Adrenal gland (tissue), 12 donors: ENCODE results near the gene IHH. TPM values are rescaled to one million over a fixed set of nuclear protein-coding genes. Genes with fewer than 3 reads are reported as not detected.

Source experiments
- DNase-seq, 7 donors: peaks; one replicate each; pipeline ENCODE4 v3.0.0-alpha.2; 2019 to 2020
- H3K27ac ChIP-seq, 5 donors: fragments of 200-600 bp; sonication (generic) in 4 of 5; 1 replicate in 3 of 5; 2 replicates in 2 of 5; pipeline versions ENCODE4 v1.5.1 to v1.8.0; 2016 to 2020; ENCODE audit warnings: mild to moderate bottlenecking in 1 of 5
- H3K27me3 ChIP-seq: fragments of 200-600 bp; 2 replicates; pipeline ENCODE4 v1.8.0; 2021
- H3K36me3 ChIP-seq, 2 donors: fragments of 200-600 bp; replicated peaks in 1 of 2; 1 replicate in 1 of 2; 2 replicates in 1 of 2; pipeline versions ENCODE4 v1.5.1 to v1.8.0; 2018 to 2022
- H3K4me1 ChIP-seq, 2 donors: fragments of 200-600 bp; replicated peaks in 1 of 2; 1 replicate in 1 of 2; 2 replicates in 1 of 2; pipeline versions ENCODE4 v1.5.1 to v1.8.0; 2018 to 2021
- H3K4me3 ChIP-seq, 4 donors: fragments of 200-600 bp; sonication (generic) in 3 of 4; one replicate each; pipeline ENCODE4 v1.5.1; 2016 to 2018
- H3K9me3 ChIP-seq, 3 donors: fragments of 200-600 bp; sonication (generic) in 1 of 3; replicated peaks in 1 of 3; 1 replicate in 2 of 3; 2 replicates in 1 of 3; pipeline versions ENCODE4 v1.5.1 to v1.8.0; 2016 to 2021
- POLR2A ChIP-seq, 2 donors: fragments of 450-650 bp; IDR thresholded peaks; one replicate each; pipeline ENCODE4 v1.6.1; 2017; ENCODE audit warnings: antibody characterized with exemption in 2 of 2, mild to moderate bottlenecking in 2 of 2, moderate library complexity in 1 of 2
- WGBS, 4 donors: extraction: QIAGEN DNeasy Blood & Tissue Kit in 2 of 4; methylation state at CpG; one replicate each; pipeline versions ENCODE4 v1.1.5 to v1.1.7; 2013 to 2017; 5-methylcytosine and 5-hydroxymethylcytosine counted together
- intact Hi-C, 2 donors: fragments of 100-400 bp; cut with DNase I; formaldehyde crosslinking; loops; one replicate each; pipeline versions ENCODE4 v1.14.1 to v1.15.0; 2022 to 2023
- polyA plus RNA-seq, 3 donors: library from polyadenylated mRNA; stranded (reverse); fragments of 200-250 nt in 2 of 3; fragments of 350-450 nt in 1 of 3; fragmentation: Illumina TruSeq in 1 of 3; extraction: RNeasy Lipid Tissue Mini Kit (QIAGEN cat#74804) in 1 of 3; gene quantifications; one replicate each; pipeline ENCODE4 v1.2.3, GENCODE V29; 2013 to 2014
- total RNA-seq, 9 donors: library from RNA; depleted of rRNA in 4 of 9; stranded (reverse); fragments of >200 nt in 4 of 9; fragments of 120-200 nt in 1 of 9; fragmentation: NEBNext Ultra II Directional in 1 of 9; extraction: Animal tissue kit (Norgen Biotek cat#: 25700) in 1 of 9; gene quantifications; one replicate each; pipeline versions ENCODE4 v1.1.0 to v1.2.4, GENCODE V29; 2013 to 2023
- TF ChIP-seq, protein P1 (sequence below), 6 experiments: fragments of 450-650 bp in 4 of 6; fragments of 200-600 bp in 2 of 6; sonication (generic) in 1 of 6; IDR thresholded peaks; 1 replicate in 5 of 6; 2 replicates in 1 of 6; pipeline versions ENCODE4 v1.5.1 to v1.8.0; 2016 to 2021; ENCODE audit warnings: antibody characterized with exemption in 6 of 6, mild to moderate bottlenecking in 2 of 6, moderate library complexity in 1 of 6
- donor health status: healthy with polysubstance abuse.
- donor health status: Bipolar disorder and iron deficiency.
- donor health status: DM: yes; HTN: yes; CAD: no.
- donor health status: DM: no; HTN: no; CAD: no.
- donor health status: DM: no; HTN: no; CAD: no.
- donor health status: DM: yes; HTN: yes; CAD: no.

IHH gene
- total and polyA plus RNA-seq, 12 donors: 0.11 to 0.17 TPM; not detected in 10

- intact Hi-C loops: no loop called here
- no peaks in the 10 kb centered on the region for H3K4me1 ChIP-seq
- H3K4me3 ChIP-seq: no peak overlapping the region
- no peak for DNase-seq
- no peaks in the 10 kb centered on the region for H3K27me3 ChIP-seq
- H3K9me3 ChIP-seq: no peaks in the 10 kb centered on the region
- no peak overlapping the region for H3K27ac ChIP-seq
- H3K36me3 ChIP-seq: peaks cover 0 to 10% of the 10 kb centered on the region in 2 donors
- TF ChIP-seq, protein P1, sequence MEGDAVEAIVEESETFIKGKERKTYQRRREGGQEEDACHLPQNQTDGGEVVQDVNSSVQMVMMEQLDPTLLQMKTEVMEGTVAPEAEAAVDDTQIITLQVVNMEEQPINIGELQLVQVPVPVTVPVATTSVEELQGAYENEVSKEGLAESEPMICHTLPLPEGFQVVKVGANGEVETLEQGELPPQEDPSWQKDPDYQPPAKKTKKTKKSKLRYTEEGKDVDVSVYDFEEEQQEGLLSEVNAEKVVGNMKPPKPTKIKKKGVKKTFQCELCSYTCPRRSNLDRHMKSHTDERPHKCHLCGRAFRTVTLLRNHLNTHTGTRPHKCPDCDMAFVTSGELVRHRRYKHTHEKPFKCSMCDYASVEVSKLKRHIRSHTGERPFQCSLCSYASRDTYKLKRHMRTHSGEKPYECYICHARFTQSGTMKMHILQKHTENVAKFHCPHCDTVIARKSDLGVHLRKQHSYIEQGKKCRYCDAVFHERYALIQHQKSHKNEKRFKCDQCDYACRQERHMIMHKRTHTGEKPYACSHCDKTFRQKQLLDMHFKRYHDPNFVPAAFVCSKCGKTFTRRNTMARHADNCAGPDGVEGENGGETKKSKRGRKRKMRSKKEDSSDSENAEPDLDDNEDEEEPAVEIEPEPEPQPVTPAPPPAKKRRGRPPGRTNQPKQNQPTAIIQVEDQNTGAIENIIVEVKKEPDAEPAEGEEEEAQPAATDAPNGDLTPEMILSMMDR (IDR thresholded peaks at IDR 0.05): no peak
- no peak for TF ChIP-seq POLR2A (IDR thresholded peaks at IDR 0.05)
- 87 to 94% (median 92%) methylated on average over 7 of the region's 7 CpGs for WGBS, 4 donors
Measured at GRCh38 chr2:219081096-219081495, 20.4 kb upstream of the IHH start.

DNA sequence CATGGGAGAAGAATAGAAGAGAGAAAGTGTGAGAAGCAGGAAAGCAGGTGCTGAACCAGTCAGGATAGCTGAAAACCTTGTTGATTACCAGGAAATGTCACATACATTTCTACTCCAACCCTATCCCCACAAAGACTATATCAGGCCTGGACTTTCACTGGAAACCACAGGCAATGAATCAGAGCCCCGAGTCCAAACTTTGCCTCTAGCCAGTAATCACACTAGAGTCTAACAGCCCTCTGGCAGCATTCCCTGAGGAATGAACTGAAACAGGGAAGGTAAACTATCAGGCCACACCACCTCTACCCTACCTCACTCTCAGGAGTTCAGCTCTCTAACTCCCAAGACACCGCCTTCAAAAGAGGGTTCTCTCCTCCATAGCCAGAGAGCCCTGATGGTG is 18.7 kb upstream of the IHH start:
- H3K27me3 ChIP-seq: no peaks in the 10 kb centered on the region
- intact Hi-C loops: loop anchor here in 1 of 2 donors (5.0 kb wide), 2 partner anchors 38 to 78 kb away; no protein-coding TSS in a partner anchor
- peaks cover 0 to 21% of the 10 kb centered on the region in 2 donors for H3K36me3 ChIP-seq
- TF ChIP-seq, protein P1 (IDR thresholded peaks at IDR 0.05): no peak
- TF ChIP-seq POLR2A (IDR thresholded peaks at IDR 0.05): no peak
- H3K27ac ChIP-seq: no peak overlapping the region
- no peak overlapping the region for H3K4me3 ChIP-seq
- DNase-seq: no peak
- 74 to 94% (median 82%) methylated on average over 2 of the region's 2 CpGs for whole genome bisulfite sequencing, 4 donors
- H3K4me1 ChIP-seq: no peaks in the 10 kb centered on the region
- H3K9me3 ChIP-seq: no peaks in the 10 kb centered on the region

GRCh38 chr2:219078951-219079350 is 18.2 kb upstream of the IHH start:
- DNase-seq: no peak
- H3K27ac ChIP-seq: no peak overlapping the region
- TF ChIP-seq POLR2A (IDR thresholded peaks at IDR 0.05): no peak
- TF ChIP-seq, protein P1 (IDR thresholded peaks at IDR 0.05): no peak
- H3K9me3 ChIP-seq: no peaks in the 10 kb centered on the region
- no peak overlapping the region for H3K4me3 ChIP-seq
- intact Hi-C loops: loop anchor here in 1 of 2 donors (5.0 kb wide), 2 partner anchors 38 to 78 kb away; no protein-coding TSS in a partner anchor
- 97 to 99% (median 97%) methylated on average over 4 of the region's 4 CpGs for WGBS, 4 donors
- H3K27me3 ChIP-seq: no peaks in the 10 kb centered on the region
- H3K4me1 ChIP-seq: no peaks in the 10 kb centered on the region
- peaks cover 0 to 21% of the 10 kb centered on the region in 2 donors for H3K36me3 ChIP-seq

DNA sequence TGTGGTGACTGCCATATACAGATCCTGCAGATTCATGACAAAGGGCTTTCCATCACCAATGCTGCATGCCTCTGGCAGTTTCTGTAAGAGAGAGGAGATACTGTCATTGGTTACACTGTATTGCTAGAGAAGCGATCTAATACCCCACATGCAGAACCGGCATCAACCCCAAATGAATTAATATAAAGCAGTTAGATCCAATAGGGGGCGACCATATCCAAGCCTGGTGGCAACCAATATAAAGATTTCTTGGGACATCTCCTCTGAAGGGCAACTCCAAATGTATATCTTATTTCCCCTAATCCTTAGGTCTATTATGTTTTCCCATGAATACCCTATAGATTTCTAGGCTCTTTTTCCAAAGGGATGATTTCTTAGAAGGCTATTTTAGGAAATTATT is 17.4 kb upstream of the IHH start:
- H3K4me1 ChIP-seq: no peaks in the 10 kb centered on the region
- no peak for DNase-seq
- TF ChIP-seq, protein P1 (IDR thresholded peaks at IDR 0.05): no peak
- no peak for TF ChIP-seq POLR2A (IDR thresholded peaks at IDR 0.05)
- no peaks in the 10 kb centered on the region for H3K27me3 ChIP-seq
- no peak overlapping the region for H3K27ac ChIP-seq
- WGBS, 4 donors: 85 to 92% (median 89%) methylated on average over 3 of the region's 3 CpGs
- peaks cover 0 to 21% of the 10 kb centered on the region in 2 donors for H3K36me3 ChIP-seq
- intact Hi-C loops: loop anchor here in 1 of 2 donors (5.0 kb wide), 2 partner anchors 39 to 79 kb away; no protein-coding TSS in a partner anchor
- H3K9me3 ChIP-seq: no peaks in the 10 kb centered on the region
- no peak overlapping the region for H3K4me3 ChIP-seq
